Pancreas (tissue), 10 donors: ENCODE measurements around the gene CGB8. TPM values are rescaled to one million over a fixed set of nuclear protein-coding genes. Genes with fewer than 3 reads are reported as not detected.
A peak's percentile ranks its signal among the peaks of the same experiment; 100 is the strongest.

Experiments used
- ATAC-seq, 4 donors: fragments of 200-7000 bp; cut with Tn5 transposase; one replicate each; pipeline versions ENCODE4 v1.8.0 to v1.9.1; 2020; ENCODE audit warnings: mild to moderate bottlenecking in 4 of 4, moderate library complexity in 4 of 4
- DNase-seq, 6 donors: peaks; one replicate each; pipeline ENCODE4 v3.0.0-alpha.2; 2020
- FAIRE-seq: peaks from 2 replicates; lab custom pipeline; 2012; peaks lifted over from hg19 to GRCh38; lab: Jason Lieb, UNC
- H3K27ac ChIP-seq, 4 donors: fragments of 200-600 bp; sonication (generic); 1 replicate in 3 of 4; 2 replicates in 1 of 4; pipeline versions ENCODE4 v1.5.0 to v1.8.0; 2020
- H3K27me3 ChIP-seq, 4 donors: fragments of 200-600 bp; one replicate each; pipeline ENCODE4 v1.8.0; 2021
- H3K36me3 ChIP-seq, 3 donors: fragments of 200-600 bp; sonication (generic) in 1 of 3; one replicate each; pipeline versions ENCODE4 v1.5.0 to v1.8.0; 2020 to 2021
- H3K4me1 ChIP-seq, 3 donors: fragments of 200-600 bp; one replicate each; pipeline ENCODE4 v1.8.0; 2021
- H3K4me3 ChIP-seq, 4 donors: fragments of 200-600 bp; sonication (generic) in 2 of 4; one replicate each; pipeline versions ENCODE4 v1.5.0 to v1.8.0; 2020 to 2021
- H3K9me3 ChIP-seq, 4 donors: fragments of 200-600 bp; one replicate each; pipeline ENCODE4 v1.8.0; 2021
- WGBS, 2 donors: extraction: QIAGEN DNeasy Blood & Tissue Kit; methylation state at CpG; one replicate each; pipeline ENCODE4 v1.1.7; 2013; 5-methylcytosine and 5-hydroxymethylcytosine counted together
- intact Hi-C, 3 donors: fragments of 100-400 bp; cut with DNase I; formaldehyde crosslinking; loops; one replicate each; pipeline versions ENCODE4 v1.11.1 to v1.14.2; 2022
- polyA plus RNA-seq, 2 donors: library from polyadenylated mRNA; stranded (reverse); fragments of 200-250 nt; gene quantifications; one replicate each; pipeline ENCODE4 v1.2.3, GENCODE V29; 2013
- total RNA-seq, 6 donors: library from RNA; stranded (reverse); fragmentation: NEBNext Ultra II Directional in 4 of 6; extraction: Animal tissue kit (Norgen Biotek cat#: 25700) in 4 of 6; gene quantifications; one replicate each; pipeline versions ENCODE4 v1.2.1 to v1.2.4, GENCODE V29; 2021 to 2023
- TF ChIP-seq, protein P1 (sequence below), 4 donors: fragments of 200-600 bp; sonication (generic) in 3 of 4; IDR thresholded peaks; one replicate each; pipeline versions ENCODE4 v1.5.0 to v1.8.0; 2021; ENCODE audit warnings: antibody characterized with exemption in 4 of 4
- donor health status: healthy with polysubstance abuse.
- donor health status: DM: no; HTN: no; CAD: no; lungs with moderate emphysema.
- donor health status: DM: no; HTN: no; CAD: no.
- donor health status: control.
- donor health status: control.
- donor health status: Bipolar disorder and iron deficiency.
- donor health status: DM: yes; HTN: yes; CAD: no.
- donor health status: DM: no; HTN: no; CAD: no.
- donor health status: DM: no; HTN: no; CAD: no.
- donor health status: DM: yes; HTN: yes; CAD: no.

Gene CGB8
- total and polyA plus RNA-seq, 8 donors = not detected

DNA sequence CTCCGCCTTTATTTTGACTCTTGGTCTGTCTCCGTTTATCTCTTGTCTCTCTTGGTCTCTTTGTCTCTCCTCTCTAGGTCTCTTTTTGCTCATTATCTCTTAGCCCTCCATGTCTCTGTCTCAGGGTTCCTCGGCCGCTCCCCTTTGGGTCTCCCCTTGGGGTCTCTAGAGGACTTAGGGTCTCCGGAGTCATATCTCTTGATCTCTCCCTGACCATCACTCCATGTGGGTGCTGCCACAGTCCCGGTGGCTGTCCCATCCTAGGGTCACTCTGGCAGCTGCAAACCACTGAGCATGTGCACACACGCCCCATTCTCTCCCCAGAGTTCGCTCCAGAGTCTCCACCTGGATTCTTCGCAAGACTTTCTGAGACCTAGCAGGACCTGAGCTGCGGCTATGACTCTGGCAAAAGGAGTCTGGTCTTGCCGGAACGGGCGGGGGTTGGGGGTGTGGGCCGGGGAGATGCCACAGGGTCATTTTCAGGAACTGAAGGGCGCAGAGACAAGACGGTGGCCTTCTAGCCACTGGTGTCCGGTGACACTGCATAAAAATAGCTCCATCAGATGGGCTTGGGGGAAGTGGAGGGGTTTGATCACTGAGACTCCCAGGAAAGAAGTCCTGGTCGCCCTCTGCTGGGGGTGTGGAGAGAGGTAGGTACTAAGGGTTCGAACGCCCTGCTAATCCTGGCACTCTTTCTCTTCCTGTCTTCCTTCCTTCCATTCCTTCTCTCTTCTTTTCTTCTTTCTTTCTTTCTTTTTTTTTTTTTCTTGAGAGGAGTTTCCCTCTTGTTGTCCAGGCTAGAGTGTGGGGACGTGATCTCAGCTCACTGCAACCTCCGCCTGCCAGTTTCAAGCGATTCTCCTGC lies 24.8 kb upstream of the CGB8 start:
- intact Hi-C loops = no loop called here
- no peaks in the 10 kb centered on the region for H3K4me1 ChIP-seq
- H3K4me3 ChIP-seq = no peak overlapping the region
- FAIRE-seq (no peak), ATAC-seq (peak; percentile 32 to 64 (median 49)), DNase-seq (no peak)
- WGBS, 2 donors = 47 to 56% methylated on average over 23 of the region's 23 CpGs
- no peaks in the 10 kb centered on the region for H3K36me3 ChIP-seq
- H3K9me3 ChIP-seq = no peaks in the 10 kb centered on the region
- TF ChIP-seq, protein P1, sequence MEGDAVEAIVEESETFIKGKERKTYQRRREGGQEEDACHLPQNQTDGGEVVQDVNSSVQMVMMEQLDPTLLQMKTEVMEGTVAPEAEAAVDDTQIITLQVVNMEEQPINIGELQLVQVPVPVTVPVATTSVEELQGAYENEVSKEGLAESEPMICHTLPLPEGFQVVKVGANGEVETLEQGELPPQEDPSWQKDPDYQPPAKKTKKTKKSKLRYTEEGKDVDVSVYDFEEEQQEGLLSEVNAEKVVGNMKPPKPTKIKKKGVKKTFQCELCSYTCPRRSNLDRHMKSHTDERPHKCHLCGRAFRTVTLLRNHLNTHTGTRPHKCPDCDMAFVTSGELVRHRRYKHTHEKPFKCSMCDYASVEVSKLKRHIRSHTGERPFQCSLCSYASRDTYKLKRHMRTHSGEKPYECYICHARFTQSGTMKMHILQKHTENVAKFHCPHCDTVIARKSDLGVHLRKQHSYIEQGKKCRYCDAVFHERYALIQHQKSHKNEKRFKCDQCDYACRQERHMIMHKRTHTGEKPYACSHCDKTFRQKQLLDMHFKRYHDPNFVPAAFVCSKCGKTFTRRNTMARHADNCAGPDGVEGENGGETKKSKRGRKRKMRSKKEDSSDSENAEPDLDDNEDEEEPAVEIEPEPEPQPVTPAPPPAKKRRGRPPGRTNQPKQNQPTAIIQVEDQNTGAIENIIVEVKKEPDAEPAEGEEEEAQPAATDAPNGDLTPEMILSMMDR (IDR thresholded peaks at IDR 0.05) = no peak
- no peak overlapping the region for H3K27ac ChIP-seq
- H3K27me3 ChIP-seq = peaks cover 0 to 16% (median 0%) of the 10 kb centered on the region in 4 donors

DNA sequence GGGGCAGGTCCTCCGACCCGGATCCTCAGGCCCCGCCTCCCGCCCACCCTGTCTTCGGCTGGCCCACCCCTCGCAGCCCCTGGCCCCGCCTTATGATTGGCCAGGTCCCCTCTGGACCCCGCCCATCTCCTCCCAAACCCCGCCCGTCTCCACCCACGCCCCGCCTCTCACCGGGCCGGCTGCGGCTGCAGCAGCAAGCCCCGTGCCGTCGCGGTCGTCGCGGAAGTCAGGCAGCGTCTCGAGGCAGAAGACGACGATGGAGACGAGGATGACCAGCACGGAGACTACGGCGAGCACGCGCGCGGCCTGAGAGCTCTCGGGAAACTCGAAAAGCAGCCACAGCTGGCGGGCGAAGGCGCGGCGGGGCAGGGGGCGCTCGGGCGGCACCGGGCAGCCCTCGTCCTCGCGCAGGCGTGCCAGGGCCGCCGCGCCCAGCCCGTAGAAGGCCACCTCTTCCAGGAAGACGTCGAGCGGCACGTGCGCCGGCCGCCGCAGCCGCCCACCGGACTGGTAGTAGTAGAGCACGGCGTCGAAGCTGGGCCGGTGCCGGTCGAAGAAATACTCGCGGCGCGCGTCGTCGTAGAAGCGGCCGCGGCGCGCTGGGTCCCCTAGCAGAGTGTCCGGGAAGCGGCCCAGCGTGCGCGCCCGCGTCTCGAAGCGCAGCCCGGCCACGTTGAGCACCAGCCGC lies 23.1 kb upstream of the CGB8 start:
- peaks cover 0 to 16% (median 0%) of the 10 kb centered on the region in 4 donors for H3K27me3 ChIP-seq
- intact Hi-C loops = no loop called here
- H3K4me3 ChIP-seq = no peak overlapping the region
- no peak for FAIRE-seq
- DNase-seq = peak in 2 of 6 donors; percentile 51 to 76
- H3K36me3 ChIP-seq = no peaks in the 10 kb centered on the region
- ATAC-seq = no peak
- H3K4me1 ChIP-seq = no peaks in the 10 kb centered on the region
- WGBS, 2 donors = 7 to 8% methylated on average over 60 to 93 of the region's 93 CpGs
- no peak overlapping the region for H3K27ac ChIP-seq
- TF ChIP-seq, protein P1 (IDR thresholded peaks at IDR 0.05) = no peak
- H3K9me3 ChIP-seq = no peaks in the 10 kb centered on the region

DNA sequence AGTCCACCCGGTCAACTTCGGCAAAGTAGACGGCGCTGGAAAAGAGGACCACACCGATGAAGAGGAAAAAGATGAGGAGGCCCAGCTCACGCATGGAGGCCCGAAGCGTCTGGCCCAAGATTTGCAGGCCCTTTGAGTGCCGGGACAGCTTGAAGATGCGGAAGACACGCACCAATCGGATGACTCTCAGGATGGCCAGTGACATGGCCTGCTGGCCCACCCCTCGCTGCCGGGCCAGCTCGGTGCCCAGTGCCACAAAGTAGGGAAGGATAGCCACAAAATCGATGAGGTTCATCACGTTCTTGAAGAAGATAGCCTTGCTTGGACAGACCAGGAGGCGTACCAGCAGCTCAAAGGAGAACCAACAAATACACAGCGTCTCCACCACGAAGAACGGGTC lies 21.5 kb upstream of the CGB8 start:
- Histone ChIP-seq H3K4me1 (no peaks in the 10 kb centered on the region), H3K27me3 (peaks cover 0 to 16% (median 0%) of the 10 kb centered on the region in 4 donors), H3K9me3 (no peaks in the 10 kb centered on the region), H3K36me3 (no peaks in the 10 kb centered on the region), H3K4me3 (no peak overlapping the region), H3K27ac (no peak overlapping the region)
- WGBS, 2 donors = 89 to 97% methylated on average over 21 of the region's 21 CpGs
- DNase-seq (no peak), FAIRE-seq (no peak), ATAC-seq (no peak)
- TF ChIP-seq, protein P1 (IDR thresholded peaks at IDR 0.05) = no peak
- intact Hi-C loops = no loop called here

DNA sequence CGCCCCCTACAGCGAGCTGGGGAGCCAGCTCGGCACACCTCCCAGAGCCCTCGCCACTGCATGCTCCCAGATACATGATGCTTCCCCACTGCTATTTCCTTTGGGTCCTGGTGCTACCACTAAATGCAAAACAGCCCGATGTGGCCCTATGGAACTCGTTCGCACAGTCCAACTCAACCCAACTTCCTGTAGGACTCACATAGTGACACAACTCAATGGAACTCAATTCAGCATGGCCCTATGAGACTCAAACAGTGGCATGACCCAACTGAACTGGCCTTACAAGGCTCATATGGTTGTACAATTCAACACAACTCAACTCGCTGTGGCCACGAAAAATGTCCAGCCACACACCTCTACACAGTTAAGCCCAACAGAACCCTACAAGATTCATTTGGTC lies 20.1 kb upstream of the CGB8 start:
- Histone ChIP-seq H3K27ac (no peak overlapping the region), H3K9me3 (no peaks in the 10 kb centered on the region), H3K4me1 (no peaks in the 10 kb centered on the region), H3K4me3 (no peak overlapping the region), H3K27me3 (peaks cover 0 to 14% (median 0%) of the 10 kb centered on the region in 4 donors), H3K36me3 (no peaks in the 10 kb centered on the region)
- DNase-seq (no peak), FAIRE-seq (no peak), ATAC-seq (no peak)
- WGBS, 2 donors = 85 to 90% methylated on average over 9 of the region's 9 CpGs
- intact Hi-C loops = no loop called here
- TF ChIP-seq, protein P1 (IDR thresholded peaks at IDR 0.05) = no peak
